Cardiac fibroblast (primary cell): ENCODE measurements around the gene NOC4L.
"Not testable (repeated sequence)": the region's sequence is repeated elsewhere in the genome, so short reads cannot be mapped to it uniquely, and the experiment has no call there.

Source experiments
- DNase-seq, 2 donors: peaks; one replicate each; pipeline versions ENCODE4 v3.0.0 to v3.0.0-alpha.2; 2010; ENCODE audit warnings: low read depth in 2 of 2
- H3K4me3 ChIP-seq, 2 donors: replicated peaks in 1 of 2; 1 replicate in 1 of 2; 2 replicates in 1 of 2; pipeline ENCODE4 v1.5.1; 2011; ENCODE audit warnings: low read depth in 2 of 2, low read length in 2 of 2, mild to moderate bottlenecking in 2 of 2, moderate library complexity in 1 of 2
- CTCF ChIP-seq: IDR thresholded peaks from one replicate; pipeline ENCODE4 v1.5.1; 2011; ENCODE audit warnings: low read depth, mild to moderate bottlenecking, low read length, inconsistent platforms

NOC4L gene

GRCh38 chr12:132144115-132144809 is at the start of gene NOC4L, which contains the start of gene DDX51:
NOC4L (plus strand) TSS chr12:132144457; CDS start chr12:132144489, 32 bp downstream.
DDX51 (minus strand) TSS chr12:132144319; CDS start chr12:132144296, 23 bp downstream.
- TF ChIP-seq CTCF: no peak
- DNase-seq: peak; percentile 95 to 96
- peak within 1 kb of the TSS; percentile 86 to 96 for H3K4me3 ChIP-seq

- no peak for DNase-seq
- no peak for TF ChIP-seq CTCF
- no peak overlapping the region for H3K4me3 ChIP-seq
Observed at GRCh38 chr12:132095520-132096409, 48.5 kb upstream of the NOC4L start.

GRCh38 chr12:132099739-132100138 is 44.5 kb upstream of the NOC4L start:
- no peak for TF ChIP-seq CTCF
- DNase-seq: no peak
- H3K4me3 ChIP-seq: no peak overlapping the region

GRCh38 chr12:132100306-132101065 is 43.8 kb upstream of the NOC4L start:
- DNase-seq: no peak
- no peak for TF ChIP-seq CTCF
- H3K4me3 ChIP-seq: no peak overlapping the region

GRCh38 chr12:132102297-132102696 is 42.0 kb upstream of the NOC4L start:
- no peak overlapping the region for H3K4me3 ChIP-seq
- TF ChIP-seq CTCF: no peak
- no peak for DNase-seq

- DNase-seq, H3K4me3 ChIP-seq: not testable (repeated sequence)
Observed at GRCh38 chr12:132103072-132103471, 41.2 kb upstream of the NOC4L start.
